Mucosa of gallbladder (tissue), 1 donor: ENCODE results near the gene GNGT1. TPM values are rescaled to one million over a fixed set of nuclear protein-coding genes. Genes with fewer than 3 reads are reported as not detected.

ENCODE experiments used
- DNase-seq: peaks from one replicate; pipeline ENCODE4 v3.0.0-alpha.2; 2020; ENCODE audit warnings: low spot score
- total RNA-seq: library from RNA; stranded (reverse); gene quantifications from one replicate; pipeline ENCODE4 v1.2.1, GENCODE V29; 2021
- donor health status: DM: no; HTN: no; CAD: no.

The GNGT1 gene
- total RNA-seq, 1 donor from 2014 or later = not detected

DNA sequence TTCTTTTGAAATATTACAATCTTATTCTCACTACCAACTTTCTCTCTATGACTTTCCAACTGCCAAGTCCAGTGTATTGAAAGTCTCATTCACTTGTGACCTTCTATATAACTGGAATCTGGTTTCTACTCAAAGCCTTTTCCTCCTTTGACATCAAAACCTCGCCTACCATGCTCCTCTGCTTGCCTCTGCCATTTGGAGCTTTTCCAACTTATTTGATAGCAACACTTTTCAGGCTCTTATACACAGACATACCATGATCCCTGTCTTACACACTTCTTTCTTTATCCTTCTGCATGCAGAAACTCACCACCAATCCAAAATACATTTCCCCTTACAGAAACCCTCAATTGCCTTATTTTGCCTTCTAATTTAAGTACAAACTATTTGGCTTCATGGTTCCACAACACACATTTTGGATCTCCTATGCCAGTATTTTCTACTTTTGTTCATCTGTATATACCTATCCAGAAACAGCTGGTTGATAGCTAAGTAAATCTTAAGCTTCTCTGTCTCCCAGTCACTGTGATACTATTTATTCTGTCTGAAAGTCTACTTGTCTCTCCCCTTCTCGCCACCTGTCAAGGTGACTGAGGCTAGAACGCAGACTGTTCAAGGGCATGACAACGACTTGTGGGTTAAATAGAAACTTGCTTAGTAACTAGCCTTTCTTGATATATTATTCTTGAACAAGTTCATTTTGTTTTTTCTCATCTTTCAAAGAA lies 37.6 kb downstream of the GNGT1 start:
- no peak for DNase-seq

DNA sequence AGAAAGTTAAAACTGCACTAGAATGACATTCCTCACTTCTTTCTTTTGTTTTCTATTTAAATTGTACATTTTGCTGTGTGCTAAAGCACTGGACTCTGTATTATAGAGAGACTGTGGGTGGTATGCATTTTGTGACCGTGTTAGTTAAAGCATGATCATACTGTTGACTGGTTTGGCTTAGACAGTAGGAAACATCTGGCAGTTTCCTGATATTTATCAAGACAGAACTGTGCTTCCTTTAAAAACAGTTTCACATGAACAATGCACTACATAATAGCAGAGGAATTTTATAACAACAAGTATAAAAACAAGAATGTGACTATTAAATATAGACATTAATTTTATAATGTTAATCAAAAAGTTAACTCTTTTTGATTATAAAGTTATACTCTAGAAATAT lies 38.3 kb downstream of the GNGT1 start:
- DNase-seq = no peak

- no peak for DNase-seq
Measured at GRCh38 chr7:93945083-93945482, 38.7 kb downstream of the GNGT1 start.

DNA sequence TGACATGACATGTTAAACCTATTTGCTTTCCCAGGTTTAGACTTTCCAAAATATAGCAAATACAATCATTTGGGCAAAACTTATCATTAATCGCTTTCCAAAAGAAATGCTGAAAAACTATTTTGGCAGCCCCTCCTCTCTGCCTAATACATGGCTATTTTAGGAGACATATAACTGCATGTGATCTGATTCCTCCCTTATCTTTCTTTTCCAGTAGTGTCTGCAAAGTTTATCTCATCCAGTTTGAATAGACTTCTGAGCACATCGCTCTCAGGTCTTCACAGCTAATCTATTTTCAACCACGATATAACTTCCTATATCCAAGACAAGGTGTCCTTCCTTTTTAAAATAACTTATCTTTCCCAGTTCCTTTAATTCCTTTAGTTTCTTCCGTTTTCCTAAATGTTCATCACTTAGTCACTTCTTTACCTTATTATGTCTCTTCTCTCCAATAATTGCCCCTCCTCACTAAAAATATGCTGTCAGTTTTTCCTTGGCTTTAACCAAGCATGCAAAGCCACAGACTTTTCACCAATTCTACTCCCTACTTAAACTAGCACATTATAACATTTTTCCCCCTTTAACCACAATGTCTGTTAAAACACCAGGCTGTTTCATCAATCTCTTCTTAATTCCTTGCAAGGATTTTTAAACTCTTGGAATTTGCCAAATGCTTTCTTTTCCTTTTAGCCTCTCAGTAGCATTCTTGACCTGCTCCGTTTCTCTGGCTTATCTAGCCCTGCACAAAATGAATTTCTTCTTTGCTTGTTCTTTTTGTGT lies 39.6 kb downstream of the GNGT1 start:
- DNase-seq = no peak

- no peak for DNase-seq
Measured at GRCh38 chr7:93948106-93948505, 41.7 kb downstream of the GNGT1 start.

GRCh38 chr7:93948873-93949272 lies 42.5 kb downstream of the GNGT1 start:
- no peak for DNase-seq

DNA sequence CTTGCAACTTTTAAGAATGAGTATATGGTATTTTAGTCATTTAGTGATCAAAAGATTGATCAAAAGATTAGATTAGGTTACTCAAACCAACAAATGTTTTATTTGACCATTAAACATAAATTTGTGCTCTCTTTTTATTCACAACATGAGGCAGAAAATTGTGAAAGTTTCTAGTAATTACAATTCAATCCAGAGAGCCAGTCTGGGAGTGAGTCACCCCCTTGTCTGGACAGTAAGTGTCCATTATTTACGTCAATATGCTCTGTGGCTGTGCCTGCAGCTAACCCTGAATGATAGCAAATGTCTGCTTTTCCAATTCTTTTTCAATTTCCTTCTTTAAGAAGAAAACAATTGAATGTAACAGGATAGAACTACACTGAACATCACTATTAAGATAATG lies 43.1 kb downstream of the GNGT1 start:
- DNase-seq = no peak

- DNase-seq = no peak
Measured at GRCh38 chr7:93955304-93955703, 48.9 kb downstream of the GNGT1 start.

DNA sequence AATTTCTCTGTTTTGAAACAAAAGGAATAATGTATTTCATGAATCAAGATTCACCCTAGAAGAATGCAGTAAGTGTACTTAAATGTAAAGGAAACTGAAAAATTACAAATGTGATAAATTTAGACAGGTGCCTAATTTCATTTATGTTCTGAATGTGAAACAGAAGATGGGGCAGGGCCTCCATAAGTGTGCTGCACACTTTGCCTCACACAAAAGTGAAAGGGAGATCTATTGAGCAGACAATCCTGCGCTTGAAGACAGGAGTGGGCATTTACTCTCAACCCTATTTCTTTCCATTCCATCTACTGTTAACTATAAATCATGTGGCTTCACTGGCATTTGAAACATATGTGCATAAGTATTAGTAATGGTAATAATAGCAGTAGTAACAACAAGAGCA lies 51.4 kb downstream of the GNGT1 start:
- DNase-seq = no peak

- no peak for DNase-seq
Measured at GRCh38 chr7:93958216-93958615, 51.8 kb downstream of the GNGT1 start.

GRCh38 chr7:93958651-93959050 lies 52.3 kb downstream of the GNGT1 start:
- DNase-seq = no peak

Other genes with a start within 250 kb of the GNGT1 start
- gene TFPI2, start 15.8 kb upstream of the GNGT1 start, total RNA-seq = 4.0 TPM
- 13.4 TPM for gene GNG11, start 15.2 kb downstream of the GNGT1 start, total RNA-seq
- 24.7 TPM for gene BET1, start 97.8 kb downstream of the GNGT1 start, total RNA-seq